ENCODE measurements around the gene KCNQ1. TPM values are rescaled to one million over a fixed set of nuclear protein-coding genes. Genes with fewer than 3 reads are reported as not detected.

The KCNQ1 gene
- total RNA-seq, 1 experiment from 2014 or later = not detected

GRCh38 chr11:2577031-2577990 lies 132.5 kb downstream of the KCNQ1 start:
- Histone ChIP-seq H3K4me1 (peaks cover 22% of the 10 kb centered on the region), H3K4me3 (no peak overlapping the region), H3K27me3 (no peaks in the 10 kb centered on the region), H3K9me3 (replicated peaks) (no peaks in the 10 kb centered on the region), H3K36me3 (no peaks in the 10 kb centered on the region), H3K27ac (no peak overlapping the region)
- DNase-seq = peak in 1 of 2 experiments; percentile 1

DNA sequence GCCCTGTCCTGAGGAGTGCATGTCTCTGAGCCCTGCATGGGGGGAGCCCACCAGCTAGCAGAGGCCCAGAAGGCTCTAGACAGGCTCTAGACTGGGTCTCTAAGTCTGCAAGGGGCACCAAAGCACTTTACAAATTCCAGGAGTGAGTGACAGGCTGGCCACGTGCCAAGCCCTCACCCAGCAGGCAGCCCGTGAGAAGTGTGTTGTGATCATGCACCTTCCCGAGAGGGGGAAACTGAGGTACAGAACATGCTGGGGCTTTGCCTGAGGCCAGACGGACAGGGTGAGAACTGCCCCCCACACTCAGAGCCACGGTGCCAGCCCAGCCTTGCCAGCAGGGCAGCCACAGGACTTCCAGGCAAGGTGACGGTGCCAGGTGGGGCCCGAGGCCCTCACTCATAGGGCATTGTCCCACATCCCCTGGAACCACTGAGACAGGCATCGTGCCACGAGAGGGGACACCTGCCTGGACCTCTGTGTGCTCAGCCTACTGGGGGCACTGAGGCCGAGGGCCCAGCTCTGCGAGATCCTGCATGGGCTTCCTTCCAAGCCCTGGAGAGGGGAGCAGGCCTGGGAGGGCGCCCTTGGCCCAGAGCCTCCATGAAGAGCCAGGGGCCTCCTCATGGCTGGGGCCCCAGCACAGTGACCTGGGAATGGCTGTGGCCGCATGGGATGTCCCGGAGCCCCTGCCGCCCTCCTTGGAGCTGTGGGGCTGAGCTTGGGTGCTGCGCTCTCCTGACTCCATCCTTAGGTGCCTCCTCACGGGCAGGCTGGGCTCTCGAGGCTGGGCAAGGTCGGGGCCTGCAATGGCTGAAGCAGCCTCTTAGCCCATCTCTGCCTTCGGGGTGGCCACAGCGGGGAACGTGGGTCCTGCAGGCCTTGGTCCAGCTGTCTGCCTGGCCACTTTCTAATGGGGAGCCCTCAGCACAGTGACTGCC lies 133.5 kb downstream of the KCNQ1 start:
- Histone ChIP-seq H3K9me3 (replicated peaks) (no peaks in the 10 kb centered on the region), H3K27ac (no peak overlapping the region), H3K4me1 (peaks cover 22% of the 10 kb centered on the region), H3K27me3 (no peaks in the 10 kb centered on the region), H3K36me3 (no peaks in the 10 kb centered on the region), H3K4me3 (no peak overlapping the region)
- peak in 1 of 2 experiments; percentile 2 for DNase-seq

- Histone ChIP-seq H3K36me3 (no peaks in the 10 kb centered on the region), H3K4me3 (no peak overlapping the region), H3K9me3 (replicated peaks) (no peaks in the 10 kb centered on the region), H3K4me1 (peaks cover 22% of the 10 kb centered on the region), H3K27me3 (no peaks in the 10 kb centered on the region), H3K27ac (no peak overlapping the region)
- DNase-seq = no peak
Measured at GRCh38 chr11:2578929-2579270, 134.1 kb downstream of the KCNQ1 start.

- H3K27ac ChIP-seq = no peak overlapping the region
- H3K4me3 ChIP-seq = no peak overlapping the region
- H3K4me1 ChIP-seq = peaks cover 22% of the 10 kb centered on the region
- no peaks in the 10 kb centered on the region for H3K36me3 ChIP-seq
- peak; percentile 30 to 35 for DNase-seq
- H3K9me3 ChIP-seq (replicated peaks) = no peaks in the 10 kb centered on the region
- no peaks in the 10 kb centered on the region for H3K27me3 ChIP-seq
Measured at GRCh38 chr11:2579315-2580060, 134.7 kb downstream of the KCNQ1 start.

GRCh38 chr11:2580061-2580421 lies 135.2 kb downstream of the KCNQ1 start:
- Histone ChIP-seq H3K4me3 (no peak overlapping the region), H3K4me1 (peaks cover 18% of the 10 kb centered on the region), H3K9me3 (replicated peaks) (no peaks in the 10 kb centered on the region), H3K27ac (no peak overlapping the region), H3K27me3 (no peaks in the 10 kb centered on the region), H3K36me3 (no peaks in the 10 kb centered on the region)
- peak in 1 of 2 experiments; percentile 2 for DNase-seq

- no peak overlapping the region for H3K4me3 ChIP-seq
- H3K36me3 ChIP-seq = no peaks in the 10 kb centered on the region
- no peaks in the 10 kb centered on the region for H3K27me3 ChIP-seq
- H3K9me3 ChIP-seq (replicated peaks) = no peaks in the 10 kb centered on the region
- DNase-seq = peak in 1 of 2 experiments; percentile 2
- H3K27ac ChIP-seq = no peak overlapping the region
- peaks cover 12% of the 10 kb centered on the region for H3K4me1 ChIP-seq
Measured at GRCh38 chr11:2580571-2581001, 135.8 kb downstream of the KCNQ1 start.

DNA sequence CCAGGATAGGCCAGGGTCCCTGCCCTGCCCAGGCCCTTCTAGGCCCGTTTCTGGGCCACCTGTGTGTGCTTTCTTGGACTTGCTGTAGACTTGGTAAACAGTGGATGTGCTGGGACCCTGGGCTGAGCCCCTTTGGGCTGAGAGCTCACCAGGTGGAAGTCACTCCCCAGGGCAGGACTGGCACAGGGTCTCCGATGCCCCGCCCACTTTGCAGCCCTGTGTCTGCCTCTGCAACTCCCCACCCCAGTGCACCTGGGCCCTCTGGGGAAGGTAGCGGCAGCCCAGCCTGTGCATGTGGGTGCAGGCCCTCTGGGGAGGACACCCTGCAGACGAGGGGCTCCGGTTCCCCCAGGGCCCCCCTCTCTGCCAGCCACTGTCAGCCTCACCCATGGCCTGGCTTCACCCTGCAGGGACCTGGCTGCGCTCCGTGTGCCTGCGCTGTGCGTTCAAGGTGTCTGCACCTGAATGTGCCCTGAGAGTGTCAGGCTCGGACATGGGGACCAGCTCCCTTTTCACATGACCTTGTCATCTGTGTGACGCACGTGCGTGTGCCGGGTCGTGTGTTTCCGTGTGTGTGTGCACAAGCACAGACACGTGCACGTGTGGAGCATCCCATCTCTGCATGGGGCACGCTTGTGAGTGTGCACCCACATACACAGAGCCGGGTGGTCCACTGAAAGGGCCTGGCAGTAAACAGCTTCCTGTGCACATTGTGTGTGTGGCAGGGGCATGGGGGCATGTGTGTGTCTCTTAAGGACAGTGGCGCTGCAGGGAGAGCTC lies 136.5 kb downstream of the KCNQ1 start:
- no peak overlapping the region for H3K4me3 ChIP-seq
- H3K36me3 ChIP-seq = no peaks in the 10 kb centered on the region
- H3K27ac ChIP-seq = no peak overlapping the region
- DNase-seq = no peak
- no peaks in the 10 kb centered on the region for H3K27me3 ChIP-seq
- no peaks in the 10 kb centered on the region for H3K9me3 ChIP-seq (replicated peaks)
- peaks cover 9% of the 10 kb centered on the region; the same call in 1 of the 2 replicates for H3K4me1 ChIP-seq

- H3K27ac ChIP-seq = no peak overlapping the region
- DNase-seq = peak in 1 of 2 experiments; percentile 2
Measured at GRCh38 chr11:2581931-2582350, 137.1 kb downstream of the KCNQ1 start.

GRCh38 chr11:2582351-2582945 lies 137.6 kb downstream of the KCNQ1 start:
- Histone ChIP-seq H3K27me3 (no peaks in the 10 kb centered on the region), H3K4me1 (peaks cover 9% of the 10 kb centered on the region; the same call in 1 of the 2 replicates), H3K36me3 (no peaks in the 10 kb centered on the region), H3K4me3 (no peak overlapping the region), H3K27ac (no peak overlapping the region), H3K9me3 (replicated peaks) (no peaks in the 10 kb centered on the region)
- peak in 1 of 2 experiments; percentile 2 for DNase-seq

More at GRCh38 chr11:2581931-2582350, 137.1 kb downstream of the KCNQ1 start:
- Histone ChIP-seq H3K36me3 (no peaks in the 10 kb centered on the region), H3K27me3 (no peaks in the 10 kb centered on the region), H3K9me3 (replicated peaks) (no peaks in the 10 kb centered on the region), H3K4me1 (peaks cover 9% of the 10 kb centered on the region; the same call in 1 of the 2 replicates), H3K4me3 (no peak overlapping the region)

GRCh38 chr11:2582946-2583604 lies 138.3 kb downstream of the KCNQ1 start:
- Histone ChIP-seq H3K9me3 (replicated peaks) (no peaks in the 10 kb centered on the region), H3K4me1 (peaks cover 9% of the 10 kb centered on the region; the same call in 1 of the 2 replicates), H3K27me3 (no peaks in the 10 kb centered on the region), H3K4me3 (no peak overlapping the region), H3K27ac (no peak overlapping the region), H3K36me3 (no peaks in the 10 kb centered on the region)
- peak in 1 of 2 experiments; percentile 1 for DNase-seq

GRCh38 chr11:2583605-2583958 lies 138.8 kb downstream of the KCNQ1 start:
- Histone ChIP-seq H3K9me3 (replicated peaks) (no peaks in the 10 kb centered on the region), H3K36me3 (no peaks in the 10 kb centered on the region), H3K27ac (no peak overlapping the region), H3K4me3 (no peak overlapping the region), H3K27me3 (no peaks in the 10 kb centered on the region), H3K4me1 (peaks cover 9% of the 10 kb centered on the region; the same call in 1 of the 2 replicates)
- DNase-seq = no peak

- Histone ChIP-seq H3K9me3 (replicated peaks) (no peaks in the 10 kb centered on the region), H3K27me3 (no peaks in the 10 kb centered on the region), H3K36me3 (no peaks in the 10 kb centered on the region), H3K27ac (no peak overlapping the region), H3K4me3 (no peak overlapping the region), H3K4me1 (peaks cover 3% of the 10 kb centered on the region; the same call in 1 of the 2 replicates)
- no peak for DNase-seq
Measured at GRCh38 chr11:2584434-2584811, 139.6 kb downstream of the KCNQ1 start.
